A549 treated with GW870086 at 1 μM for 4 hours (cell line): ENCODE data around the gene PDIA5. TPM values are rescaled to one million over a fixed set of nuclear protein-coding genes. Genes with fewer than 3 reads are reported as not detected.

Source experiments
- total RNA-seq: library from RNA; stranded (reverse); fragments of 200-300 nt; extraction: Qiagen RNA extraction; gene quantifications from 5 replicates; pipeline ENCODE4 v1.2.3, GENCODE V29; 2022; ENCODE audit warnings: low read depth

PDIA5 gene
- 26.5 to 31.5 TPM (median 30.1 TPM) in 5 replicates for total RNA-seq

GRCh38 chr3:123066896-123067688 lies at the start of gene PDIA5:
TSS of gene PDIA5 (plus strand) at chr3:123067025. CDS start at chr3:123067165, 140 bp downstream.

GRCh38 chr3:123027292-123028232 lies 39.3 kb upstream of the PDIA5 start, which contains the start of gene SEMA5B:
TSS of gene SEMA5B (minus strand) at chr3:123027763. CDS start at chr3:122961263, 66,500 bp downstream.

DNA sequence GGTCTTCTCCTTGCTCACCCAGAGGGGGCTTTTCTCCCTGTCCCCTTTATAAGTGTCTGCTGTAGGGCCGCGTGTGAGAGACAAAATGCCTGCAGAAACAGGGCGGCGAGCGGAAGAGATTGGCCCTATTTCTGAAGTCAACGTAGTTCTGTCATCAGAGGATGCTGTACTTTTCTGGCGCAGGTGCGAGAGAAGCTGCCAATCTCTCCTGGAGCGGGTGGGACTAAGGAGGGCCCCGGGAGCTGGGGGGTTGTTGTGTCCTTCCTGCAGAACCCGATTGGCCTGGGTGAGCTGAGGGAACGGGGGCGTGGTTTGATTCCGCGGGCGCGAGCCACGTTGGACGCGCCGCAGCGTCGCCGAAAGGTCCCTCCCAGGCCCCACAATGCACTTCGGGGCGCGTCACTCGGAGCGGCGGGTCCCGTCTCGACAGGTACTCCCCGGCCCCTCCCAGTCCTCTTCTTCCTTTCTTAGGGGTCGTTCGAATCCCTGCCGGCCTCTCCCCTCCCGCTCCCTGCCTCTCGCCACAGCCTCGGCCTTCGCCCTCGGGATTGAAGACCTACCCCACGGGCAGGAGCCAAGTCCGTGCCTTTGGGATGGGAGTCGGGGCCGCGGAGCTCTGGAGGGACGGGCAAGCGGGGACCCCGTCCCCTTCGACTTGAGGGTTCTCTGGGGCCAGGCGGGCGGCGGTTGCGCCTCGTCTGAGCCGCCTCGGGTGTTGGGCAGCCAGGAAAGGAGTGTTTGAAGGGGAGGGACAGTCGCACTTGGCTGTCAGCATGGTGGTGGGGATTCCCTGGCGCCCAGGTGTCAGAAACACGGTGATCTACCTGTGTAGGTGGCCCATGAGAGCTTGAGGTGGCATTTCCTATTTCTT lies 135.0 kb downstream of the PDIA5 start, which contains the start of gene SEC22A:
SEC22A (plus strand) TSS at position 387 of the 871 bp plus-strand sequence. CDS start 7,275 bp downstream, outside the sequence.

Other genes starting within 250 kb of the PDIA5 start
- gene SEMA5B, start 39.3 kb upstream of the PDIA5 start, total RNA-seq = 0.09 to 0.39 TPM (median 0.26 TPM) in 5 replicates
- gene SEC22A, start 134.9 kb downstream of the PDIA5 start, total RNA-seq = 17.5 to 23.8 TPM (median 18.7 TPM) in 5 replicates